Endothelial cell of umbilical vein (primary cell): ENCODE measurements around the gene STK38L. TPM values are rescaled to one million over a fixed set of nuclear protein-coding genes. Genes with fewer than 3 reads are reported as not detected.

Experiments
- BruUV-seq: library from RNA; stranded (reverse); fragments of 400-500 nt; replicated peaks from 2 replicates; lab custom pipeline; 2021; lab: Mats Ljungman, UMichigan
- CTCF ChIA-PET: fragments of 300-600, 350-600 bp; sonication (Branson Sonifier 250); formaldehyde crosslinking; loops from one replicate; lab custom pipeline; 2021; ENCODE audit warnings: antibody characterized with exemption, inconsistent platforms; lab: Charles Lee
- POLR2A ChIA-PET: fragments of 300-600, 350-600 bp; sonication (Branson Sonifier 250); formaldehyde crosslinking; loops from one replicate; lab custom pipeline; 2021; ENCODE audit warnings: antibody characterized with exemption, inconsistent platforms; lab: Charles Lee
- DNase-seq: peaks from one replicate; pipeline ENCODE4 v3.0.0-alpha.2; 2011; ENCODE audit warnings: low read depth, low spot score
- FAIRE-seq: peaks from 2 replicates; lab custom pipeline; 2011; peaks lifted over from hg19 to GRCh38; lab: Jason Lieb, UNC
- H2AFZ ChIP-seq: 2 replicates; pipeline ENCODE4 v1.6.0; 2012; ENCODE audit warnings: low read depth, low read length, control low read depth, inconsistent platforms
- H3K27ac ChIP-seq: 2 replicates; pipeline ENCODE4 v1.5.1; 2011; ENCODE audit warnings: low read depth, mild to moderate bottlenecking, control low read depth, low read length, moderate library complexity; ENCODE audit not compliant: insufficient read depth
- H3K27me3 ChIP-seq, 2 experiments: 2 replicates each; pipeline versions ENCODE4 v1.6.0 to v1.6.1; 2011; ENCODE audit warnings: low read length in 2 of 2, mixed read lengths in 1 of 2; ENCODE audit not compliant: control insufficient read depth in 2 of 2, insufficient read depth in 2 of 2
- H3K36me3 ChIP-seq, 2 experiments: 2 replicates in 1 of 2; 3 replicates in 1 of 2; pipeline ENCODE4 v1.5.1; 2011; ENCODE audit warnings: low read length in 2 of 2, mild to moderate bottlenecking in 1 of 2, moderate library complexity in 1 of 2; ENCODE audit not compliant: control insufficient read depth in 2 of 2, insufficient read depth in 2 of 2; ENCODE audit errors: extremely low read depth in 1 of 2
- H3K4me1 ChIP-seq: 3 replicates; pipeline ENCODE4 v1.5.1; 2011; ENCODE audit warnings: mild to moderate bottlenecking, low read length; ENCODE audit not compliant: control insufficient read depth, insufficient read depth; ENCODE audit errors: extremely low read depth
- H3K4me2 ChIP-seq: 2 replicates; pipeline ENCODE4 v1.6.1; 2011; ENCODE audit warnings: low read length, control low read depth, mixed read lengths; ENCODE audit not compliant: insufficient read depth
- H3K4me3 ChIP-seq, 3 experiments: fragments of 200-600 bp in 1 of 3; sonication (generic), shearing (Covaris generic) in 1 of 3; replicated peaks in 1 of 3; 2 replicates each; pipeline ENCODE4 v1.5.1; 2011 to 2016; ENCODE audit warnings: control low read depth in 3 of 3, low read length in 3 of 3, mild to moderate bottlenecking in 2 of 3, inconsistent platforms in 1 of 3, low read depth in 1 of 3, moderate library complexity in 1 of 3; ENCODE audit not compliant: insufficient read depth in 1 of 3
- H3K79me2 ChIP-seq: 2 replicates; pipeline ENCODE4 v1.6.0; 2012; ENCODE audit warnings: low read length, inconsistent platforms; ENCODE audit not compliant: control insufficient read depth, insufficient read depth
- H3K9ac ChIP-seq: replicated peaks from 2 replicates; pipeline ENCODE3; 2011; ENCODE audit warnings: low read length, control low read depth; ENCODE audit not compliant: insufficient read depth; ENCODE audit errors: extremely low read depth
- H3K9me1 ChIP-seq: replicated peaks from 3 replicates; pipeline ENCODE4 v1.6.0; 2011; ENCODE audit warnings: mild to moderate bottlenecking, low read length; ENCODE audit not compliant: control insufficient read depth, insufficient read depth; ENCODE audit errors: extremely low read depth
- H3K9me3 ChIP-seq: replicated peaks from 2 replicates; pipeline ENCODE4 v1.5.1; 2012; ENCODE audit warnings: low read length, inconsistent platforms; ENCODE audit not compliant: control insufficient read depth, insufficient read depth
- H4K20me1 ChIP-seq: replicated peaks from 2 replicates; pipeline ENCODE3; 2011; ENCODE audit warnings: mild to moderate bottlenecking, low read length; ENCODE audit not compliant: control insufficient read depth, insufficient read depth; ENCODE audit errors: extremely low read depth
- EZH2 ChIP-seq: IDR thresholded peaks from 2 replicates; pipeline ENCODE4 v1.6.1; 2012; ENCODE audit warnings: borderline replicate concordance, low read depth, mild to moderate bottlenecking, moderate library complexity, low read length, inconsistent platforms; ENCODE audit not compliant: severe bottlenecking
- FOS ChIP-seq: IDR thresholded peaks from 2 replicates; pipeline ENCODE4 v1.6.1; 2011; ENCODE audit warnings: mild to moderate bottlenecking, low read length, moderate library complexity, borderline replicate concordance; ENCODE audit not compliant: insufficient read depth
- GATA2 ChIP-seq: IDR thresholded peaks from 2 replicates; pipeline ENCODE4 v1.7.0; 2011; ENCODE audit warnings: low read depth, mild to moderate bottlenecking, moderate library complexity, mixed read lengths, low read length; ENCODE audit not compliant: insufficient read length, insufficient read depth
- JUN ChIP-seq: IDR thresholded peaks from 2 replicates; pipeline ENCODE4 v1.6.1; 2011; ENCODE audit warnings: borderline replicate concordance, low read depth; ENCODE audit not compliant: insufficient read length, insufficient read depth
- MAX ChIP-seq: IDR thresholded peaks from 2 replicates; pipeline ENCODE4 v1.6.1; 2011; ENCODE audit not compliant: insufficient read depth, insufficient read length
- MYC ChIP-seq: IDR thresholded peaks from one replicate; pipeline ENCODE4 v1.6.1; 2011; ENCODE audit warnings: mild to moderate bottlenecking, low read depth, low read length
- POLR2A ChIP-seq: IDR thresholded peaks from 2 replicates; pipeline ENCODE4 v1.6.1; 2012; ENCODE audit warnings: low read depth, mild to moderate bottlenecking, control low read depth, low read length
- POLR2AphosphoS5 ChIP-seq: IDR thresholded peaks from 2 replicates; pipeline ENCODE4 v1.6.1; 2012; ENCODE audit warnings: low read depth, mild to moderate bottlenecking, control low read depth, low read length, moderate library complexity; ENCODE audit not compliant: insufficient read depth
- dilution Hi-C: fragments of 300-500 bp; cut with MboI; formaldehyde crosslinking; loops from one replicate; pipeline ENCODE4 v1.15.0; 2019; ENCODE audit warnings: low sequenced_read_pairs; ENCODE audit not compliant: extremely low pct_ligation_motif_present
- intact Hi-C: fragments of 100-400 bp; cut with micrococcal nuclease; formaldehyde crosslinking; loops from one replicate; pipeline ENCODE4 v1.10.0; 2022
- polyA plus RNA-seq, 4 experiments: library from polyadenylated mRNA; depleted of rRNA in 3 of 4; stranded (reverse) in 3 of 4; unstranded in 1 of 4; fragments of >200 nt; gene quantifications; 2 replicates each; pipeline versions ENCODE4 v1.2.1 to v1.2.3, GENCODE V29; 2011 to 2012; ENCODE audit warnings: missing spikeins in 1 of 4
- total RNA-seq: library from RNA; stranded (reverse); gene quantifications from 2 replicates; pipeline ENCODE4 v1.2.3, GENCODE V29; 2021
- TF ChIP-seq, protein P1 (sequence below), 2 donors: IDR thresholded peaks; 1 replicate in 1 of 2; 2 replicates in 1 of 2; pipeline ENCODE4 v1.5.1; 2011; ENCODE audit warnings: low read length in 2 of 2, mild to moderate bottlenecking in 2 of 2, moderate library complexity in 2 of 2, control low read depth in 1 of 2, inconsistent platforms in 1 of 2, low read depth in 1 of 2; ENCODE audit not compliant: insufficient read depth in 1 of 2; ENCODE audit errors: extremely low read depth in 1 of 2

The STK38L gene
- total and polyA plus RNA-seq, 2 donors (not counting 3 experiments of a cell fraction or from before 2014, with no cell fraction given) = 14.7 to 58.4 TPM

- FAIRE-seq (no peak), DNase-seq (peak; percentile 37)
- intact Hi-C loops = no loop called here
- POLR2A ChIA-PET = interaction anchor here (0.7 kb wide), 1 partner anchor 228 kb away, joined by 3 read pairs; no protein-coding TSS in a partner anchor
- Histone ChIP-seq H3K27ac (no peak overlapping the region), H3K27me3 (no peaks in the 10 kb centered on the region), H3K36me3 (no peaks in the 10 kb centered on the region), H3K9me3 (no peaks in the 10 kb centered on the region), H2AFZ (no peak overlapping the region), H4K20me1 (no peaks in the 10 kb centered on the region), H3K4me2 (peak overlapping the region; percentile 28), H3K79me2 (peaks cover 11% of the 10 kb centered on the region), H3K4me3 (no peak overlapping the region), H3K9me1 (no peaks in the 10 kb centered on the region), H3K4me1 (peaks cover 34% of the 10 kb centered on the region), H3K9ac (no peak overlapping the region)
- TF ChIP-seq GATA2 (peak; percentile 64), POLR2A (no peak)
- no TSS peak for BruUV-seq
- CTCF ChIA-PET = interaction anchor here (1.6 kb wide), 1 partner anchor 10 kb away, joined by 4 read pairs; no protein-coding TSS in a partner anchor
- dilution Hi-C loops = no loop called here
These were observed 30.6 kb downstream of the STK38L start for GRCh38 chr12:27274706-27275105.

GRCh38 chr12:27276275-27276674 lies 32.2 kb downstream of the STK38L start:
- no peak overlapping the region for H3K4me2 ChIP-seq
- no peaks in the 10 kb centered on the region for H3K36me3 ChIP-seq
- ChIA-PET CTCF (no interaction called here), POLR2A (no interaction called here)
- intact Hi-C loops (no loop called here), dilution Hi-C loops (no loop called here)
- peaks cover 9% of the 10 kb centered on the region for H3K79me2 ChIP-seq
- TF ChIP-seq MYC = no peak
- TF ChIP-seq MAX = no peak
- TF ChIP-seq POLR2A = no peak
- no peak for TF ChIP-seq GATA2
- no peak for TF ChIP-seq POLR2AphosphoS5
- no peak for TF ChIP-seq JUN
- TF ChIP-seq FOS = no peak
- TF ChIP-seq EZH2 = no peak
- TF ChIP-seq, protein P1, sequence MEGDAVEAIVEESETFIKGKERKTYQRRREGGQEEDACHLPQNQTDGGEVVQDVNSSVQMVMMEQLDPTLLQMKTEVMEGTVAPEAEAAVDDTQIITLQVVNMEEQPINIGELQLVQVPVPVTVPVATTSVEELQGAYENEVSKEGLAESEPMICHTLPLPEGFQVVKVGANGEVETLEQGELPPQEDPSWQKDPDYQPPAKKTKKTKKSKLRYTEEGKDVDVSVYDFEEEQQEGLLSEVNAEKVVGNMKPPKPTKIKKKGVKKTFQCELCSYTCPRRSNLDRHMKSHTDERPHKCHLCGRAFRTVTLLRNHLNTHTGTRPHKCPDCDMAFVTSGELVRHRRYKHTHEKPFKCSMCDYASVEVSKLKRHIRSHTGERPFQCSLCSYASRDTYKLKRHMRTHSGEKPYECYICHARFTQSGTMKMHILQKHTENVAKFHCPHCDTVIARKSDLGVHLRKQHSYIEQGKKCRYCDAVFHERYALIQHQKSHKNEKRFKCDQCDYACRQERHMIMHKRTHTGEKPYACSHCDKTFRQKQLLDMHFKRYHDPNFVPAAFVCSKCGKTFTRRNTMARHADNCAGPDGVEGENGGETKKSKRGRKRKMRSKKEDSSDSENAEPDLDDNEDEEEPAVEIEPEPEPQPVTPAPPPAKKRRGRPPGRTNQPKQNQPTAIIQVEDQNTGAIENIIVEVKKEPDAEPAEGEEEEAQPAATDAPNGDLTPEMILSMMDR (IDR thresholded peaks at IDR 0.05; ENCODE audit: extremely low read depth in 1 of 2, insufficient read depth in 1 of 2, low read depth in 1 of 2, low read length in 2 of 2) = no peak
- BruUV-seq = no TSS peak
- H4K20me1 ChIP-seq = no peaks in the 10 kb centered on the region
- no peak overlapping the region for H3K9ac ChIP-seq
- FAIRE-seq (no peak), DNase-seq (no peak)
- no peak overlapping the region for H3K27ac ChIP-seq
- no peak overlapping the region for H2AFZ ChIP-seq
- peaks cover 34% of the 10 kb centered on the region for H3K4me1 ChIP-seq
- H3K27me3 ChIP-seq = no peaks in the 10 kb centered on the region
- no peaks in the 10 kb centered on the region for H3K9me1 ChIP-seq
- H3K9me3 ChIP-seq = no peaks in the 10 kb centered on the region
- no peak overlapping the region for H3K4me3 ChIP-seq
